Calu3 (cell line): ENCODE measurements around the gene LY6G5C. TPM values are rescaled to one million over a fixed set of nuclear protein-coding genes. Genes with fewer than 3 reads are reported as not detected.

Experiments
- BruUV-seq: library from RNA; stranded (reverse); fragments of 400-500 nt; replicated peaks from 2 replicates; lab custom pipeline; 2021; lab: Mats Ljungman, UMichigan
- CTCF ChIA-PET: fragments of 300-600 bp; sonication (Branson Sonifier 250); formaldehyde crosslinking; loops from one replicate; lab custom pipeline; 2022; ENCODE audit warnings: antibody characterized with exemption; lab: Charles Lee
- DNase-seq: peaks from one replicate; pipeline ENCODE4 v3.0.0; 2022
- H3K27ac Mint-ChIP-seq: one replicate; pipeline ENCODE4 v1.8.0; 2022; ENCODE audit warnings: mixed read lengths; ENCODE audit not compliant: unreplicated experiment
- H3K27me3 Mint-ChIP-seq: one replicate; pipeline ENCODE4 v1.8.0; 2022; ENCODE audit warnings: mixed read lengths; ENCODE audit not compliant: unreplicated experiment
- H3K36me3 Mint-ChIP-seq: one replicate; pipeline ENCODE4 v1.8.0; 2022; ENCODE audit warnings: mild to moderate bottlenecking, moderate library complexity, mixed read lengths; ENCODE audit not compliant: insufficient read depth, unreplicated experiment
- H3K4me1 Mint-ChIP-seq: one replicate; pipeline ENCODE4 v1.8.0; 2022; ENCODE audit warnings: mild to moderate bottlenecking, low read depth, mixed read lengths; ENCODE audit not compliant: unreplicated experiment
- H3K4me3 Mint-ChIP-seq: one replicate; pipeline ENCODE4 v1.8.0; 2022; ENCODE audit warnings: mild to moderate bottlenecking, low read depth, moderate library complexity, mixed read lengths; ENCODE audit not compliant: unreplicated experiment
- H3K9me3 Mint-ChIP-seq: one replicate; pipeline ENCODE4 v1.8.0; 2022; ENCODE audit warnings: low read depth, mixed read lengths; ENCODE audit not compliant: unreplicated experiment
- CTCF ChIP-seq: fragments of 200-600 bp; IDR thresholded peaks from one replicate; pipeline ENCODE4 v1.8.0; 2022; ENCODE audit warnings: antibody characterized with exemption; ENCODE audit not compliant: unreplicated experiment
- intact Hi-C: fragments of 100-400 bp; cut with micrococcal nuclease; formaldehyde crosslinking; loops from one replicate; pipeline ENCODE4 v1.10.0; 2022; ENCODE audit not compliant: unreplicated experiment
- total RNA-seq: library from RNA; stranded (reverse); gene quantifications from 2 replicates; pipeline ENCODE4 v1.2.3, GENCODE V29; 2022

LY6G5C gene
- total RNA-seq, 1 experiment from 2014 or later, result 4.9 TPM

DNA sequence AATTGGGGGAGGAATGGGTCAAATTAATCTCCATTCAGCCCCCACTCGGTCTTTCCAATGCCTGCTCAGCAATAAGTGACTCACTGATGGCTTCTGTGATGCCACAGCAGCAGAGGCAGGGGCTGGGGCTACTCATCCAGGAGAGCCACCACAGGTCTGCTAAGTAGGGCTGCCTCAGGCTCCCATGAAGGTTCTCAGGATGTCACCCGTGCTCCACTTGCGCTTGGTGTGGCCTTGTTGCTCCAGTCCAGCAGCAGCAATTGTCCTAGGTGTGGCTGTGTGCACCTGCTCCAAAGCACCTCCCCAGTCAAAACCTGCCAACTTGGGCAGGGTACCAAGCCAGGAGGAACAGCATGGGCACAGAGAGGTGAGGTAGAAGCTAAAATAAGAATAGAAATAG, 41.3 kb upstream of the LY6G5C start:
- TF ChIP-seq CTCF, result no peak
- Mint-ChIP-seq H3K27me3 (peaks cover 15% of the 10 kb centered on the region), H3K27ac (no peak overlapping the region), H3K4me1 (peaks cover 34% of the 10 kb centered on the region), H3K36me3 (peaks cover 13% of the 10 kb centered on the region), H3K9me3 (no peaks in the 10 kb centered on the region), H3K4me3 (no peak overlapping the region)
- CTCF ChIA-PET, result interaction anchor here (0.6 to 3.1 kb wide), 4 partner anchors 13 to 160 kb away, joined by 3 to 14 read pairs (median 4); partner anchors contain the start of gene ABHD16A
- intact Hi-C loops, result no loop called here
- DNase-seq, result no peak
- BruUV-seq, result no TSS peak

GRCh38 chr6:31721351-31722020, 40.6 kb upstream of the LY6G5C start, which contains the start of gene LY6G6C:
Gene LY6G6C (minus strand): TSS chr6:31721746. CDS start chr6:31721679, 67 bp downstream.
- Mint-ChIP-seq H3K4me3 (no peak within 1 kb of the TSS), H3K36me3 (peaks cover 13% of the 10 kb centered on the region), H3K27ac (peak within 1 kb of the TSS; percentile 0), H3K27me3 (peaks cover 15% of the 10 kb centered on the region), H3K9me3 (no peaks in the 10 kb centered on the region), H3K4me1 (peaks cover 34% of the 10 kb centered on the region)
- intact Hi-C loops, result no loop called here
- no peak for DNase-seq
- CTCF ChIA-PET, result interaction anchor here (1.3 kb wide), 1 partner anchor 18 kb away, joined by 3 read pairs; the partner anchor contains the start of gene ABHD16A
- no TSS peak for BruUV-seq
- TF ChIP-seq CTCF, result no peak

- Mint-ChIP-seq H3K27me3 (peaks cover 15% of the 10 kb centered on the region), H3K4me1 (peaks cover 34% of the 10 kb centered on the region), H3K36me3 (peaks cover 13% of the 10 kb centered on the region), H3K4me3 (no peak overlapping the region), H3K9me3 (no peaks in the 10 kb centered on the region), H3K27ac (no peak overlapping the region)
- CTCF ChIA-PET, result interaction anchor here (1.0 kb wide), 1 partner anchor 19 kb away, joined by 5 read pairs; the partner anchor contains the start of gene MSH5
- DNase-seq, result no peak
- no peak for TF ChIP-seq CTCF
- BruUV-seq, result no TSS peak
- intact Hi-C loops, result no loop called here
Measured at GRCh38 chr6:31720196-31720770, 39.4 kb upstream of the LY6G5C start.

- Mint-ChIP-seq H3K4me1 (peaks cover 34% of the 10 kb centered on the region), H3K4me3 (no peak overlapping the region), H3K9me3 (no peaks in the 10 kb centered on the region), H3K36me3 (peaks cover 12% of the 10 kb centered on the region), H3K27ac (peak overlapping the region; percentile 26), H3K27me3 (peaks cover 22% of the 10 kb centered on the region)
- intact Hi-C loops, result no loop called here
- BruUV-seq, result no TSS peak
- no peak for DNase-seq
- CTCF ChIA-PET, result interaction anchor here (0.5 kb wide), 1 partner anchor 68 kb away, joined by 6 read pairs; no protein-coding TSS in a partner anchor
- no peak for TF ChIP-seq CTCF
Measured at GRCh38 chr6:31719001-31719400, 38.1 kb upstream of the LY6G5C start.
